ENCODE data around the gene CAMTA1.

CAMTA1 gene

DNA sequence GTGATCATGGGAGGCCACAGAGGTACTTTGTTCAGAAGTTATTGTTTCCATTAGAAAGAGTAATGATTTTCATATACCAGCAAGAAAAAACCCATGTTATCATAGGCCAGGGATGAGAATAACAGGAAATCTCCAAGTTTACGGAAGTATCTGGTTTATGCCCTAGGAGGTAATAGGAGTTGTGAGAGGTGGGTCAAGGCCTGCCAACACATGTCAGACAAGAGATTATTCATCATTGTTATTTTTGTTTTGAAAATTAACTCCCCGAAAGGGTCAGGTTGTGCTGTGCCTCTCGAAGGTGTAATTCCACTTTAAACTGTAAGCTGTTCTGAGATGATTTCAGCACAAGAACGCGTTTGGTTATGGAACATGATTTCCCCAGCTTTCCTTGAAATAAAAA, 218.4 kb downstream of the CAMTA1 start:
- Mint-ChIP-seq H3K4me1 (ENCODE audit: low read depth) (peaks cover 8% of the 10 kb centered on the region), H3K9me3 (no peaks in the 10 kb centered on the region), H3K4me3 (no peak overlapping the region), H3K27ac (no peak overlapping the region), H3K27me3 (peaks cover 25% of the 10 kb centered on the region), H3K36me3 (ENCODE audit: low read depth) (no peaks in the 10 kb centered on the region)
- DNase-seq, result no peak

DNA sequence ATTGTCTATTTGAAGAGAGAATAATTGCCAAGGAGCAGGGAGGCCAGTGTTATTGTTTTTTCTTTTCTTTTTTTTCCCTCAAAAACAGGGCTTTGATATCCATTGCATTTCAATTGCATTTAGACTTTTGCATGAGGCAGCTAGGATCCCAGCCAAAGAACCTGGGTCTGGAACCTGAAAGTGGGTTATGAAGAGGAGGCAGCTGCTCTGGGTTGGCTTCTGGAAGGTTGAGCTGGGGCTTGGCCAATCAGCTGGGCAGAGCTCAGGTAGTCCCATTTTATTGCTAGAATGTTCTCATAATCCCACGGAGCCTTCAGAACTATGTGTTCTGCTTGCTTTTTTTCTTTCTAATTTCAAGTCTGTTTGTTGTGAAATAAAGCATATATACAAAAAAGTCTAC, 218.9 kb downstream of the CAMTA1 start:
- H3K27me3 Mint-ChIP-seq, result peaks cover 25% of the 10 kb centered on the region
- H3K4me1 Mint-ChIP-seq (ENCODE audit: low read depth), result peaks cover 8% of the 10 kb centered on the region
- no peaks in the 10 kb centered on the region for H3K9me3 Mint-ChIP-seq
- no peak for DNase-seq
- no peak overlapping the region for H3K27ac Mint-ChIP-seq
- no peaks in the 10 kb centered on the region for H3K36me3 Mint-ChIP-seq (ENCODE audit: low read depth)
- no peak overlapping the region for H3K4me3 Mint-ChIP-seq

DNA sequence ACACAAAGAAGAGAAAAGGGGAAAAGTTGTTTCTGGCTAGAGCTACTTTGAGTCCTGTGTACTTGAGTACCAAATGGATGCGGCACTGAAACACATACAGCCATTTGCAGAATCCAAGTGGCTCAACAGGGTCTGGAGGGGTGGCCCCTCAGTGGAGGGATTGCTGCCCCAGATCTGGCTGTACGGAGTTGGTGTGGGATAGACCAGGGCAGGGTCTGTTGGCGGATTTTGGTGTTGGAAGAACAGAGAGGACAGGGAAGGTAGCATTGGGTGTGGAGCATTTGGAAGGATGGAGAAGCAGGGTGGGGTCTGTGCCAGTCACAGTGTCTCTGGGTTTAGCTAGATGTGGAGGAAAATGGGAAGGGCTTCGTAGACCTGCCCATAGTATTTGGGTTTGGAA, 220.5 kb downstream of the CAMTA1 start:
- H3K4me1 Mint-ChIP-seq (ENCODE audit: low read depth), result peaks cover 3% of the 10 kb centered on the region
- DNase-seq, result no peak
- no peaks in the 10 kb centered on the region for H3K9me3 Mint-ChIP-seq
- H3K36me3 Mint-ChIP-seq (ENCODE audit: low read depth), result no peaks in the 10 kb centered on the region
- H3K4me3 Mint-ChIP-seq, result no peak overlapping the region
- H3K27ac Mint-ChIP-seq, result no peak overlapping the region
- H3K27me3 Mint-ChIP-seq, result peaks cover 20% of the 10 kb centered on the region

DNA sequence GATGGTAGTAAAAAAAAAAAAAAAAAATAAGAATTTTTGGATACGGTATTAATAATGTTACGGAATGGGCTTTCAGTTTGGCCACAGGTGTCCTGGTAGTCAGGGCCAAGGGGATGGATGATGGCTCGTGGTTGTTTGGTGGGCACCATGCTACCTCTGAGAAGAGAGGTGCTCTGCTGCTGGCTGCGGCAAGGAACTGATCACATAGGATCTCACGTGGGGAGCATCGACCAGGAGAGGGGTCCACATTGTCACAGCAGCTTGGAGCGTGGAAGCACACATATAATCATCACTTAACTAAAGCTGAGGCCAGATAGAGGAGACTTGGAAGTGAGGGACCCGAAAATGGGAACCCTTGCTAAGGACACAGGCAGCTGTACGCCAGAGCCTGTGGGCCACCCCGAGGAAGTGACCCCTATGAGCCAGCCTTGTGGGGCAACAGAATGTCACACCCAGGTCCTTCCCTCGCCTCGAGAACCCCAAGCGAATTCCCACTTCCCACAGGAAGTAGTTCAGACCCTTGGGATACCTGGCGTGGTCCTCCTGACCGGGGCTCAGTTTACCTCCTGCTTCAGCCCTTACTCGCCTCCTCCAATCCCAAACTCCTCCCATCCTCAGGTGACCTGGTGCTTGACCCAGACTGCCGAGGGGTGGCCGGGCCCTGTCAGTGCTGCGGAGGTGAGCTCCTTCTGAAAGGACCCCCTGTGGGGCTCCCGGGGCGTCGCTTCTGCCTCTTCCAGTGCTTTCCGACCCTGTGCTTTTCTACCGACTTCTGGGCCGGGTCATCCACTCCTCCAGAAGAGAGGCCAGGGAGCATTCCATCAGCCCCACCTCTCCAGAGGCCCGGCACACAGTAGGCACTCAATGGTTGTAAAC, 222.0 kb downstream of the CAMTA1 start:
- Mint-ChIP-seq H3K9me3 (no peaks in the 10 kb centered on the region), H3K4me1 (ENCODE audit: low read depth) (no peaks in the 10 kb centered on the region), H3K36me3 (ENCODE audit: low read depth) (no peaks in the 10 kb centered on the region), H3K27me3 (peaks cover 15% of the 10 kb centered on the region), H3K27ac (no peak overlapping the region), H3K4me3 (no peak overlapping the region)
- DNase-seq, result no peak

DNA sequence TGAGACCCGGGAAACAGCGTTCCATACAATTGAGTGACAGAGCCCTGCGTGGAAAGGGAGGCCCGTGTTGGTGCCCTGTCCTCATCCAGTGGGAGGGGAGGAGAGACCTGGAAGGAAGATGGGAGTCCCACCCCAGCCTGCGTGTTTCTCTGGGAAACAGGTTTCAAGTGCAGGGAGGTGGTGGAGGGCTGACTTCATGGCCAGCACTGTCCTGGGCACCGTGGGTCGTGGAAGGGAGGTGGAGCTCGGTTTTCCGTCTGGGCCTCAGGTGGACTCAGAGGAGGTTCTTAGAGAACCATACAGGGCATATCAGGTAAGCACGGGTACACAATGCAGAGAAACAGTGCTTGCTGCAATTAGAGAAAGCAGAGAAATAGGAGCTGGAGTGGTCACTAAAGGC, 222.6 kb downstream of the CAMTA1 start:
- no peaks in the 10 kb centered on the region for H3K9me3 Mint-ChIP-seq
- H3K27ac Mint-ChIP-seq, result no peak overlapping the region
- no peak for DNase-seq
- H3K4me1 Mint-ChIP-seq (ENCODE audit: low read depth), result no peaks in the 10 kb centered on the region
- no peak overlapping the region for H3K4me3 Mint-ChIP-seq
- H3K36me3 Mint-ChIP-seq (ENCODE audit: low read depth), result no peaks in the 10 kb centered on the region
- peaks cover 11% of the 10 kb centered on the region for H3K27me3 Mint-ChIP-seq

DNA sequence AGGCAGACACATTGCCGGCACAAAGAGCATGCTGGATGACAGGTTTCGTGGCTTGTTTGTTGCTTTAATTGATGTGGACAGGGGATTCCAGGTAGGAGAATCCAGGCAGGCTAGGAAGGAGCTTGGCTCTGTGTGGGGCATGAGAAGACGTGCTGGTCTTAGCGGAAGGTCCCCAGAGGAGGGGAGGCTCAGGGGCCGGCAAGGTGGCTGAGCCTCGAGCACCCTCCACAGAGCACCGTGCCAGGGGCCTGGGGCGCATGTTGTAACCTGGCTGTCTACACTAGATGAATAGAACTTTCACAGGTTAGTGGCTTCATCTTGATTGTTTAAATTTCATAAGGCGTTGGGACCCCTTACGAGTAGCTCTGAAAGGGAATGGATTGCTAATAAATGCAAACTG, 223.1 kb downstream of the CAMTA1 start:
- Mint-ChIP-seq H3K27ac (no peak overlapping the region), H3K36me3 (ENCODE audit: low read depth) (no peaks in the 10 kb centered on the region), H3K4me1 (ENCODE audit: low read depth) (no peaks in the 10 kb centered on the region), H3K9me3 (no peaks in the 10 kb centered on the region), H3K4me3 (no peak overlapping the region), H3K27me3 (peaks cover 10% of the 10 kb centered on the region)
- DNase-seq, result no peak

DNA sequence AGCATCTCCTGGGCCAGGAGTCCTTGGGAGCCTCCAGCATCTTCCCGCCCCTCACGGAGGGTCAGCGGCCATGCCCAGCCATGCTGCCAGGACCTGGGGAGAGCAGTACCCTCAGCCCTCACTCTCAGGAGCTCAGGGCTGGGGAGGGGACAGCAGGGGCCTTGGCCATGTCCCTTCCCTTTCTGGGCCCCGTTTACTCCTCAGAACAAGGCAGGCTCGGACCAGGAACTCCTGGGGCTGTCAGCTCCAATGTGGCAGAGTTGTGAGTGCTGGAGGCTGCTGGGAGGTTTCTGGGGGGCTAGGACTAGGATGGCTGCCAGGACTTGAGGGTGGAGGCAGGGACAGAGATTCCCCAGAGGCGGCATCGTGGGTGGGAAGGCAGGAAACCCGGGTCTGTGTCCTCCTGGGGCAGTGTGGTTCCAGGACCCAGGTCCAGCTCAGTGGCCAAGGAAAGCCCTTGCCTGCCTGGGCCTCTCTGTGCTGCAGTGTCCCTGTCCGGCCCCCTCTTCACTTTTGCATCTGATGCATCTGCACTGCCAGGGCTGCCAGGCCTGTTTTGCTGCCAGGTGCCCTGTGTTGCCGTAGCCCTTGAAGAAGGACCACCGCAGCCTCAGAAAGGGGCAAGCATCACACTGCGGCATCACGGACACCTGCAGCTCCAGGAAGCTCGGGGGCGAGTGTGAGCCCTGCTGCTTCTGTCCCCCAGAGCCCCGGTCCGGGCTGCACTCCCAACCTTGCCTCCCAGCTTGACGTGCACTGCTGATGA, 223.9 kb downstream of the CAMTA1 start:
- Mint-ChIP-seq H3K9me3 (no peaks in the 10 kb centered on the region), H3K27ac (no peak overlapping the region), H3K27me3 (peaks cover 3% of the 10 kb centered on the region), H3K4me1 (ENCODE audit: low read depth) (no peaks in the 10 kb centered on the region), H3K4me3 (no peak overlapping the region), H3K36me3 (ENCODE audit: low read depth) (no peaks in the 10 kb centered on the region)
- DNase-seq, result no peak

DNA sequence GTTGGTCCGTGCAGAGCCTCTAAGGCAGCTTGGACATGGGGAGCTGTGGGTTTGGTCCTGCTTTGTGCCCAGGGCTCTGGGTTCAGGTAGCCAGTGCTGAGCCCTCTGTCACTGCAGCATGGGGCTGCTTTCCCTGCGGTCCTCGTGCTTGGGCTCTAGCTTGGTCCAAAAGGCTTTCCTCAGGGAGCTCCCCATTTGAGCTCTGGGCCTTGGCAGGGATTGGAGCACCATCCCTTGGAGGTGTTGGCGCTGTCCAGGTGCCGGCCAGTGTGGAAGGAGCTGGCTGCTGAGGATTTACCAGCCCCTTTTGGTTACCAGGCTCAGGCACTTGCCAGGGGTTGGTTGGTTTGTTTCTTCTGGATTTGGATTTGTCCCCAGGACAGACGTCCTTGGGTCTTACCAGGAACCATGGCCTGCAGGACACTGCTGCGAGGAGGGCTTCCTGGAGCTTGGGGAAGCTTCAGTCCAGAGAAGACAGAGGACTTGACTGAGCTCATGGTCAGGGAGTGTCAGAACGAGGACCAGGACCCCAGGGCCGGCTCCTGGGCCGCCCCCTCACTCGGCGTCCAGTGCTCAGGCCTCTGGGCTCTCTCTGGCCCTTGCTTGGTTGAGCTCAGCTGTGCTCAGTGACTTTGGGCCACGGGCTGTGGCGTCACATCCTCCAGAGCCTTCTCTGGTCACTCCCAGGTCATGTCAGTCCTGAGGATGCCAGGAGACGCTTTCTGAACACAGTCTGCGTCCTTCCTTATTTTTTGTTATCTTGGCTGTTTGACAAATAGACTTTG, 224.7 kb downstream of the CAMTA1 start:
- no peaks in the 10 kb centered on the region for H3K9me3 Mint-ChIP-seq
- no peak for DNase-seq

DNA sequence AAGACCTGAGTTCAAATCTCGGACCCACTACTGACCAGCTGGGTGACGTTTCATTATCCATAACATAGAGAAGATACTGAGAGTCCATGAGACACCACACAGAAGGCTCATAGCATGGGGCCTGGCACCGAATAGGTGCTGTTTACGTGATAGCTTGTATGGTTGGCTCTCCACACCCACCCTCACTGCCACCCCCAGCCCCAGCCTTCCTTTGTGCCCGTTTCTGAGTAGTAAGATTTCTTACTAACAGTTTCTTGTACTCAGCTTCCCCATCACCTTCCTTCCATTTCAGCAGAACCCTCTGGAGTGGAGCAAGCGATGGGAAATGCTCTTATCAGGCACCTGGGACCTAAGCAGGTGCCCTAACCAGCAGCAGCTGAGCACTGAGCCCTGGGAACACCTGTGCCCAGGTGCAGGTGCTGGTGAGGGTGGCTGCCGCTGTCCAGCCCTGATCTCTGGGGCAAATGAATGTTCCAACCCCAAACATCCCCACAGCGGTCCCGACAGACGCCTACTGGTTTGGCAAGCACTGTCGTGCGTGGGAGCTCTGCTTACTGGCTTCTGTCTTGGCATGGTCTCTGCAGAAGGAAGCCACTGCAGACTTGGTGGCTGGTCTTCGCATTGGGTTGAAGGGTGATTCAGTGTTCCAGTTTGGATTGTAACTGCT, 225.4 kb downstream of the CAMTA1 start:
- DNase-seq, result no peak
- Mint-ChIP-seq H3K9me3 (no peaks in the 10 kb centered on the region), H3K36me3 (ENCODE audit: low read depth) (no peaks in the 10 kb centered on the region), H3K4me3 (no peak overlapping the region), H3K27ac (no peak overlapping the region), H3K27me3 (no peaks in the 10 kb centered on the region), H3K4me1 (ENCODE audit: low read depth) (no peaks in the 10 kb centered on the region)

More for the DNA sequence above, 224.7 kb downstream of the CAMTA1 start:
- no peaks in the 10 kb centered on the region for H3K36me3 Mint-ChIP-seq (ENCODE audit: low read depth)
- peaks cover 3% of the 10 kb centered on the region for H3K27me3 Mint-ChIP-seq
- no peak overlapping the region for H3K4me3 Mint-ChIP-seq
- no peak overlapping the region for H3K27ac Mint-ChIP-seq
- no peaks in the 10 kb centered on the region for H3K4me1 Mint-ChIP-seq (ENCODE audit: low read depth)

DNA sequence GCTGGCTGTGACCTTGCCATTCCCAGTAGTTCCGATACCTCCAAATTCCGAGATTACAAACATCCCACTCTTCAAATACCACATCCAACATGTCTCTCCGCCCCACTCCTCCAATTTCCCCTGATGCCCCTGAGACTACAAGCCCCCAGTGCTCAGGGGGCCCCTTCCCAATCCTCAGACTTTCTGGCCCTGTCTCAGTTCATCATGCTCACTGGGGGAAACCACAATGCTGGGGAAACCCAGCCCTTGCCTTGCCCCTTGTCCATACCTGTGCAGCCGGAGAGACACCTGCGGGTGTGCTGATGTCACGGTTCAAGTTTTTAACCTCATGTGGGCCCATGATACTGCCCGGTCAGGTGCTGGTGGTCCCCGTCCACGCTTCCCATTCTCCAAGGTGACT, 226.6 kb downstream of the CAMTA1 start:
- H3K4me1 Mint-ChIP-seq (ENCODE audit: low read depth), result no peaks in the 10 kb centered on the region
- no peak overlapping the region for H3K27ac Mint-ChIP-seq

DNA sequence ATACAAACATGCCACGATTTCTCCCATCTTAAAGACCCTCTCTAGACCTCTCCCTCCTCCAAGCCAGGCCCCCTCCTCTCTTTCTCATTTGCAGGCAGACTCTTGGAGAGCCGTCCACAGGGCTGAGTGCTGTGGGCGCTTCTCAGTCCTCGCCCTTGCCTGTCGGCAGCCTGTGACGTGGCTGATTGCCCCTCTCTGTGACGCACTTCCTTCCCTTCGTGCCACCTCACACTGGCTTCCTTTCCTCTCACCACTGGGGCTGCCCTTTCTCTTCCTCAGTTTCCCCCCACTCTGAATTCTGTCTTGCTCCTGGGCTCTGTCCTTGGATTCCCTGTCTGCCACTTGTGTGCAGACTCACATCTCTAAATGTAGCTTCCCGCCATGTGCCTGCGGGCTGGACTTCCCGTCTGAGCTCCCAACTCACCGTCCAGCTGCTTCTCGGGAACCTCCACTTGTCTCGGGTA, 227.2 kb downstream of the CAMTA1 start:
- H3K4me3 Mint-ChIP-seq, result no peak overlapping the region
- no peaks in the 10 kb centered on the region for H3K27me3 Mint-ChIP-seq
- no peak overlapping the region for H3K27ac Mint-ChIP-seq
- DNase-seq, result no peak
- no peaks in the 10 kb centered on the region for H3K4me1 Mint-ChIP-seq (ENCODE audit: low read depth)
- H3K36me3 Mint-ChIP-seq (ENCODE audit: low read depth), result no peaks in the 10 kb centered on the region
- no peaks in the 10 kb centered on the region for H3K9me3 Mint-ChIP-seq

More for the DNA sequence above, 226.6 kb downstream of the CAMTA1 start:
- H3K36me3 Mint-ChIP-seq (ENCODE audit: low read depth), result no peaks in the 10 kb centered on the region
- H3K27me3 Mint-ChIP-seq, result no peaks in the 10 kb centered on the region
- H3K4me3 Mint-ChIP-seq, result no peak overlapping the region
- no peak for DNase-seq
- H3K9me3 Mint-ChIP-seq, result no peaks in the 10 kb centered on the region

DNA sequence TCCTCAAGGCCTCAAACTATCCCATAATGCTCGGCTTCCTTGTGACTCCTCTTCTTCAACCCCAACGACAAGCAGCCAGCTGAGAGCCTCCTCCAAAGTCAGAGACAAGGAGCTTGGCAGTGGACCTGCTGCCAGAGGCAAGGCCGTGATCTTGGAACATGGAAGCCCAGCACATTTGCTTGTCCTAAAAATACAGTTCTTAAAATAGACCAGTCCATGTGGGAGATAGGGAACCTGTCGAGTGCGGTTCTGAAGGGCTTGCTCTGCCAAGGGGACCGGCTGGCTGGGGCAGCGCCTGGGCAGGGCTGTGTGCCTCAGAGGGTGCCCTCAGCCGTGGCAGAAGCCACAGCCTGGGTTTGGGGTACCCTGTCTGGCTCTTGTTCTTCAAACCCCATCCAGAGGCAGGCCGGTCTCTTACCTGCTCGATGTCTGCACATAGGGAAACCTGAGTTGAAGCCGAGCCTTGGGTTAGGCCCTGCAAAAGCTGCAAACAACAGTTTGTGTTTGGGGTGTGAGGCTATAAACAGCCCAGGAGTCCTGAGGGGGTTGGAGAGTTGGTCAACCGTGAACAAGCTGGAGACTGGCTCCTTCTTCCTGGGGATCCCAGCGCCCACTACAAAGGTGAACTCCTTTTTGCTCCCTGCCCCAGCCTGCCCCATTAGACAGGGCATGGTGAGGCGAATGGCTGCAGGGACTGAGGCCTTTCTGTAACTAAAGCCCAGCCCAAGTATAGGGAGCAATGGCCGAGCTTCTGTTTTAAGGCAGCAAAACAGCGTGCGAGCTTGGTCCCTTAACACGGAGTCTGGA, 228.8 kb downstream of the CAMTA1 start:
- H3K27ac Mint-ChIP-seq, result no peak overlapping the region
- no peak overlapping the region for H3K4me3 Mint-ChIP-seq
- no peaks in the 10 kb centered on the region for H3K36me3 Mint-ChIP-seq (ENCODE audit: low read depth)
- no peaks in the 10 kb centered on the region for H3K4me1 Mint-ChIP-seq (ENCODE audit: low read depth)
- H3K27me3 Mint-ChIP-seq, result peaks cover under 1% of the 10 kb centered on the region
- no peaks in the 10 kb centered on the region for H3K9me3 Mint-ChIP-seq
- no peak for DNase-seq

DNA sequence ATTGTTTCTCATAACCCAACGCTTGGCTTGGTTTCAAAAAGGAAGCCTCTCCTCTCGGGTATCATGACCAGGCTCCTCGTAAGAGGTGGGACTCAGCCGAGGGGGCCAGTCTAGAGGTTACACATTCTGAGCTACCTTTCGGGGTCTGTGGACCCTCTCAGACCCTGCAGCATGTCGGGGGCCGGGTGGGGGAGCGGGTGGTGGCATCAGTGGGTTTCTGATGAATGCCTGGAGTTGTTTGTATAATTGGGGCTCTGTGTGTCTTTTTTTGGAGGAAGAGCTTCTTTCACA, 229.3 kb downstream of the CAMTA1 start:
- H3K36me3 Mint-ChIP-seq (ENCODE audit: low read depth), result no peaks in the 10 kb centered on the region
- no peaks in the 10 kb centered on the region for H3K4me1 Mint-ChIP-seq (ENCODE audit: low read depth)
- H3K9me3 Mint-ChIP-seq, result no peaks in the 10 kb centered on the region
- peaks cover 4% of the 10 kb centered on the region for H3K27me3 Mint-ChIP-seq
- DNase-seq, result no peak
- H3K4me3 Mint-ChIP-seq, result no peak overlapping the region
- no peak overlapping the region for H3K27ac Mint-ChIP-seq

DNA sequence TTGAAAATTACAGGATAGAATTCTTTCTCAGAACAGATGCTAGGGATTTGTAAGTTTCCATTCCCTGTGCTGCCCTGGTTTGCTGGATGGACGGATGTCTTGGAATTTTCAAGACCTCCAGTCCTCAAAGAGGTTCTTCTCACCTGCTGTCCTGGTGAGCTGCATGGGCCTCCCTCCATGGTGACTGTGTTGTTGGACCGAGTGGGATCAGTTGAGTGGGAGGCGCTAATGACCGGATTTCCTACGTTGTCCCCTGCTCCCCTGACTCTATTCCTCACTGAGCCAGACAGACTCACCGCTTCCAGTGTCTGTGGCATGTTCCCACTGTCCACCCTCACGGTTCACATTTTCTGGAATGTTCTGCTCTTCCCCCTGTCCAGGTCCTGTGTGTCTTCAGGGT, 229.8 kb downstream of the CAMTA1 start:
- H3K27ac Mint-ChIP-seq, result no peak overlapping the region
- no peaks in the 10 kb centered on the region for H3K9me3 Mint-ChIP-seq
- DNase-seq, result no peak
- H3K36me3 Mint-ChIP-seq (ENCODE audit: low read depth), result no peaks in the 10 kb centered on the region
- H3K4me1 Mint-ChIP-seq (ENCODE audit: low read depth), result no peaks in the 10 kb centered on the region
- no peak overlapping the region for H3K4me3 Mint-ChIP-seq
- peaks cover 6% of the 10 kb centered on the region for H3K27me3 Mint-ChIP-seq
